ENCODE data around the gene SGCA. TPM values are rescaled to one million over a fixed set of nuclear protein-coding genes. Genes with fewer than 3 reads are reported as not detected.
A peak's percentile ranks its signal among the peaks of the same experiment; 100 is the strongest.

The SGCA gene
- total RNA-seq, 1 experiment from 2014 or later: not detected

DNA sequence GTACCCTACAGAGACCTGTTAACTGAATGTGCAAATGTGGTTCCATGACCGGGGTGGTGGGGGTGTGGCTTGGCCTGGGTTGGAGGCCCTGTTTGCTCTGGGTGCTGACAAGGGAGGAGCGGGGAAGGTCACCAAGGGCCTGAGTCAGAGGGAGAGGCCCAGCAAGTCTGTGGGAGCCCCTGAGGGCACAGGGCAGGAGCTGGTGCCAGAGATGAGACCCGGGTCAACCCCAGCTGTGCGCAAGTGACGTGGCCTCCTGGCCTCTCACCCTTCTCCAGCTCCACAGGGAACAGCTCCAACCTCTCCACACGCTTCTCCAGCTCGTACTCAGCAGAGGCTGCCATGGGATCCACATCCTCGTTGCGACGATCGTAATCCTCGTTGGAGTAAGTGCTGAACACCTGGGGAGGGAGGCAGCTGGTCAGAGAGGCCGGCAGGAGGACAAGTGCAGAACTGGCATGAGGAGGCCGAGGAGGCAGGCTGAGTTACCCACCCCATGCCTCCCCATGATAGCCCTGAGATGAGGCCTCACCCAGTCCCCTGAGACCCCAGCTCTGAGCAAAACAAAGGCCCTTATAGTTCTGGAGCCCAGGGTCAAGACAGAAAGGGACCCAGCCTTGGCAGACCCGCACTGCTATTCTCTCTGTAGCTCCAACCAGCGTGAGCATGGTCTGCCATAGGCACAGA is 20.8 kb upstream of the SGCA start:
- no TSS peak for BruUV-seq (replicated peaks)
- Histone ChIP-seq H3K36me3 (ENCODE audit: low read depth) (peaks cover 29% of the 10 kb centered on the region; the same call in 1 of the 2 replicates), H3K27ac (no peak overlapping the region), H4K20me1 (ENCODE audit: insufficient read depth) (peaks cover 61% of the 10 kb centered on the region), H2AFZ (no peak overlapping the region), H3K9me3 (ENCODE audit: insufficient read depth, low read depth) (no peaks in the 10 kb centered on the region), H3K9me2 (ENCODE audit: insufficient read depth) (no peaks in the 10 kb centered on the region), H3K27me3 (ENCODE audit: insufficient read depth, low read depth) (no peaks in the 10 kb centered on the region), H3K4me2 (peak overlapping the region; percentile 95), H3K4me1 (replicated peaks; ENCODE audit: insufficient read depth) (peaks cover 48% of the 10 kb centered on the region), H3F3A (ENCODE audit: insufficient read depth, low read depth) (peaks cover 25% of the 10 kb centered on the region), H3K4me3 (no peak overlapping the region), H3K79me2 (ENCODE audit: low read depth) (peaks cover 49% of the 10 kb centered on the region)
- TF ChIP-seq, protein P1, sequence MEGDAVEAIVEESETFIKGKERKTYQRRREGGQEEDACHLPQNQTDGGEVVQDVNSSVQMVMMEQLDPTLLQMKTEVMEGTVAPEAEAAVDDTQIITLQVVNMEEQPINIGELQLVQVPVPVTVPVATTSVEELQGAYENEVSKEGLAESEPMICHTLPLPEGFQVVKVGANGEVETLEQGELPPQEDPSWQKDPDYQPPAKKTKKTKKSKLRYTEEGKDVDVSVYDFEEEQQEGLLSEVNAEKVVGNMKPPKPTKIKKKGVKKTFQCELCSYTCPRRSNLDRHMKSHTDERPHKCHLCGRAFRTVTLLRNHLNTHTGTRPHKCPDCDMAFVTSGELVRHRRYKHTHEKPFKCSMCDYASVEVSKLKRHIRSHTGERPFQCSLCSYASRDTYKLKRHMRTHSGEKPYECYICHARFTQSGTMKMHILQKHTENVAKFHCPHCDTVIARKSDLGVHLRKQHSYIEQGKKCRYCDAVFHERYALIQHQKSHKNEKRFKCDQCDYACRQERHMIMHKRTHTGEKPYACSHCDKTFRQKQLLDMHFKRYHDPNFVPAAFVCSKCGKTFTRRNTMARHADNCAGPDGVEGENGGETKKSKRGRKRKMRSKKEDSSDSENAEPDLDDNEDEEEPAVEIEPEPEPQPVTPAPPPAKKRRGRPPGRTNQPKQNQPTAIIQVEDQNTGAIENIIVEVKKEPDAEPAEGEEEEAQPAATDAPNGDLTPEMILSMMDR (conservative IDR thresholded peaks at IDR 0.05): no peak
- TF ChIP-seq EZH2 (IDR thresholded peaks at IDR 0.05; ENCODE audit: low read depth): no peak
- POLR2A ChIA-PET (ENCODE audit: unreplicated experiment): interaction anchor here (0.5 to 0.6 kb wide), 3 partner anchors 17 to 258 kb away, joined by 3 to 6 read pairs (median 6); no protein-coding TSS in a partner anchor
- intact Hi-C loops (cut with micrococcal nuclease; ENCODE audit: unreplicated experiment): loop anchor here (2.0 kb wide), 1 partner anchor 50 kb away; the partner anchor contains the start of gene PDK2
- peak; percentile 83 to 85 for DNase-seq
- CTCF ChIA-PET: interaction anchor here (0.6 kb wide), 1 partner anchor 144 kb away, joined by 5 read pairs; no protein-coding TSS in a partner anchor

DNA sequence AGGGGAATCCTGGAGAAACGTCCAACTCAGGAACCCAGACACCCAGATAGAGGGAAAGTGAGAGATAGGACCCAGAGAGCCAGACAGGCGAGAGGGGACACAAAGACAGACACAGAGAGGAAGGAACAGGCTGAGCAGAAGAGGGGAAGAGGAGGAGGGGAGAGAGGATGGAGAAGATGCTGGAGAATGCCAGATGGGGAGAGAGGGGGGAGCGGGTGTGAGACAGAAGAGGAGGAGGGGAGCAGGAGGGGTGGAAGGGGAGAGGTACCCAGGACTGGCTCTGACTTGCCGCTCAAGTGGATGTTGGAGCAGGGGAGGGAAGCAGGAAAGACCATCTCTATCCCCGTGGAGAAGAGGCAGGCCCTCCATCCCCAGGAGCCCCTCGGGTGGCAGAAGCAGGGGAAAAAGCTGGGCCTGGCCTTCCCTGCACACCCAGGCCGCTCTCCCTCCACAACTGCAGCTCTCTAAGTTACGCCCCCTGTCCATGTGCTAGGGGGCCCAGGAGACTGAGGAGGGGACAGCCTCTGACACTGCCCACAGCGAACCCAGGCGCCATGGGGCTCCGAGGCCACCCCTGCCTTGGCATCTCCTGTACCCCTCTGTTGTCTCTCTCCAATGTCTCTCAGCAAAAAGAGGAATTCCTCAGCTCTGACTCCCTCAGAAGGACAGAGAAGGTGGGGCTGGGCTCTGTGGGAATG is 20.1 kb upstream of the SGCA start:
- ChIA-PET POLR2A (ENCODE audit: unreplicated experiment) (interaction anchor here (0.5 to 0.6 kb wide), 4 partner anchors 10 to 259 kb away, joined by 3 to 6 read pairs (median 5); no protein-coding TSS in a partner anchor), CTCF (interaction anchor here (0.6 kb wide), 1 partner anchor 143 kb away, joined by 5 read pairs; no protein-coding TSS in a partner anchor)

More for the DNA sequence above, 20.1 kb upstream of the SGCA start:
- Histone ChIP-seq H3K9me3 (ENCODE audit: insufficient read depth, low read depth) (no peaks in the 10 kb centered on the region), H3K4me1 (replicated peaks; ENCODE audit: insufficient read depth) (peaks cover 48% of the 10 kb centered on the region), H3K4me3 (no peak overlapping the region), H3K36me3 (ENCODE audit: low read depth) (peaks cover 29% of the 10 kb centered on the region; the same call in 1 of the 2 replicates), H3K79me2 (ENCODE audit: low read depth) (peaks cover 56% of the 10 kb centered on the region), H2AFZ (no peak overlapping the region), H3K4me2 (peak overlapping the region; percentile 95), H3K27me3 (ENCODE audit: insufficient read depth, low read depth) (no peaks in the 10 kb centered on the region), H3F3A (ENCODE audit: insufficient read depth, low read depth) (peaks cover 25% of the 10 kb centered on the region), H3K27ac (no peak overlapping the region), H3K9me2 (ENCODE audit: insufficient read depth) (no peaks in the 10 kb centered on the region), H4K20me1 (ENCODE audit: insufficient read depth) (peaks cover 58% of the 10 kb centered on the region)
- TF ChIP-seq, protein P1 (conservative IDR thresholded peaks at IDR 0.05): no peak
- TF ChIP-seq EZH2 (IDR thresholded peaks at IDR 0.05; ENCODE audit: low read depth): no peak
- BruUV-seq (replicated peaks): no TSS peak
- DNase-seq: no peak
- intact Hi-C loops (cut with micrococcal nuclease; ENCODE audit: unreplicated experiment): loop anchor here (2.0 kb wide), 1 partner anchor 51 kb away; the partner anchor contains the start of gene PDK2

All from PC-9 (cell line).